ENCODE results near the gene SLC25A21.

The SLC25A21 gene

DNA sequence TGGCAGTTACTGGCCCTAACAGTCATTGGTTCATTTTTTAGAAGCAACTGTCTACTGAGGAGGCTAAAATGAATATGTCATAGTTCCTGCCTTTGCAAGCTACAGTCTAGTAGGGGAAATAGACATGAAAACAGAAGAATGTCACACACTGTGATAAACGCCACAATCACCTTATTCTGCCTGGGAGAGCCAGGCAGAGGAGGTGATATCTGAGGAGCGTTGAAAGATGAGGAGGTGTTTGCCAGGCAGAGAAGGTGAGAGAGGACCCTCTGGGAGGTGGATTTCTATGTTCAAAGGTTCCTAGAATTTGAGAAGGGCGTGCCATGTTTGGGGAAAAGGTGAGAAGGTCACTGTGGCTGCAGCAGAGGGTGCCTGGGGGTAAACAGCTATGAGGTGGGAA lies 325.0 kb downstream of the SLC25A21 start:
- H3K4me1 Mint-ChIP-seq, result peaks cover 9% of the 10 kb centered on the region

DNA sequence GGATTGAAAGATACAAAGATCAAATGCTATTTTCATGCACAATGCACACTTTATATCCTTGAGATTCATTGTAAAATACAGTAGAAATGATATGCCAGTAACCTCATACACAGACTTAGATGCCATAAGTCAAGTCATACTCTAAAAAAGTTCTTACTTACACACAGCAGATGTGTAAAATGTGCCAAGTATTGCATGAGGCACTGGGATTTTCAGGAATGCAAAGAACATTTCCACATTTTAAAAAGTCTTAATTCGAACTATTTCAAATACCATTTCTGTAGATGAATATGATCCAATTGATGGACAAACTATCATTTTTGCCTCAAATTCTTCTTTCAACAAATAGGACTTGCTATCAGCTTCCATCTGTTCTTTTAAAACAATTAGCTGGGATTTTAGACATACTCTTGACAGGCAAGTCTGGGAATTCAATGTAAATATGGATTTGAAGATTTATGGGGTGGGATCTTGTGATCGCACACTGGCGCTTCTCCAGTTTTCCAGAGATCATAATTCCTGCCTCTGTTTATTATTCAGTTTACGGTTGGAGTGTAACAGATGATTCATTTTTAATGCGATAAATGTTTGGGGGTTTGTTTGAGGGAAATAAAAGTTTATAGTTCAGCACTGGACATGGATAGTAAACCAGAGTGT lies 326.9 kb downstream of the SLC25A21 start:
- no peak overlapping the region for H3K4me3 Mint-ChIP-seq
- no peak overlapping the region for H3K27ac Mint-ChIP-seq
- H3K36me3 Mint-ChIP-seq (ENCODE audit: low read depth), result no peaks in the 10 kb centered on the region
- H3K27me3 Mint-ChIP-seq (ENCODE audit: low read depth), result peaks cover 2% of the 10 kb centered on the region
- peaks cover 9% of the 10 kb centered on the region for H3K4me1 Mint-ChIP-seq
- TF ChIP-seq, protein P1, sequence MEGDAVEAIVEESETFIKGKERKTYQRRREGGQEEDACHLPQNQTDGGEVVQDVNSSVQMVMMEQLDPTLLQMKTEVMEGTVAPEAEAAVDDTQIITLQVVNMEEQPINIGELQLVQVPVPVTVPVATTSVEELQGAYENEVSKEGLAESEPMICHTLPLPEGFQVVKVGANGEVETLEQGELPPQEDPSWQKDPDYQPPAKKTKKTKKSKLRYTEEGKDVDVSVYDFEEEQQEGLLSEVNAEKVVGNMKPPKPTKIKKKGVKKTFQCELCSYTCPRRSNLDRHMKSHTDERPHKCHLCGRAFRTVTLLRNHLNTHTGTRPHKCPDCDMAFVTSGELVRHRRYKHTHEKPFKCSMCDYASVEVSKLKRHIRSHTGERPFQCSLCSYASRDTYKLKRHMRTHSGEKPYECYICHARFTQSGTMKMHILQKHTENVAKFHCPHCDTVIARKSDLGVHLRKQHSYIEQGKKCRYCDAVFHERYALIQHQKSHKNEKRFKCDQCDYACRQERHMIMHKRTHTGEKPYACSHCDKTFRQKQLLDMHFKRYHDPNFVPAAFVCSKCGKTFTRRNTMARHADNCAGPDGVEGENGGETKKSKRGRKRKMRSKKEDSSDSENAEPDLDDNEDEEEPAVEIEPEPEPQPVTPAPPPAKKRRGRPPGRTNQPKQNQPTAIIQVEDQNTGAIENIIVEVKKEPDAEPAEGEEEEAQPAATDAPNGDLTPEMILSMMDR (IDR thresholded peaks at IDR 0.05; ENCODE audit: unreplicated experiment in 3 of 3), result no peak
- no peaks in the 10 kb centered on the region for H3K9me3 Mint-ChIP-seq

More for the DNA sequence above, 325.0 kb downstream of the SLC25A21 start:
- Mint-ChIP-seq H3K9me3 (no peaks in the 10 kb centered on the region), H3K4me3 (no peak overlapping the region), H3K27me3 (ENCODE audit: low read depth) (peaks cover 6% of the 10 kb centered on the region), H3K36me3 (ENCODE audit: low read depth) (no peaks in the 10 kb centered on the region), H3K27ac (no peak overlapping the region)
- TF ChIP-seq, protein P1 (IDR thresholded peaks at IDR 0.05; ENCODE audit: unreplicated experiment in 3 of 3), result no peak

DNA sequence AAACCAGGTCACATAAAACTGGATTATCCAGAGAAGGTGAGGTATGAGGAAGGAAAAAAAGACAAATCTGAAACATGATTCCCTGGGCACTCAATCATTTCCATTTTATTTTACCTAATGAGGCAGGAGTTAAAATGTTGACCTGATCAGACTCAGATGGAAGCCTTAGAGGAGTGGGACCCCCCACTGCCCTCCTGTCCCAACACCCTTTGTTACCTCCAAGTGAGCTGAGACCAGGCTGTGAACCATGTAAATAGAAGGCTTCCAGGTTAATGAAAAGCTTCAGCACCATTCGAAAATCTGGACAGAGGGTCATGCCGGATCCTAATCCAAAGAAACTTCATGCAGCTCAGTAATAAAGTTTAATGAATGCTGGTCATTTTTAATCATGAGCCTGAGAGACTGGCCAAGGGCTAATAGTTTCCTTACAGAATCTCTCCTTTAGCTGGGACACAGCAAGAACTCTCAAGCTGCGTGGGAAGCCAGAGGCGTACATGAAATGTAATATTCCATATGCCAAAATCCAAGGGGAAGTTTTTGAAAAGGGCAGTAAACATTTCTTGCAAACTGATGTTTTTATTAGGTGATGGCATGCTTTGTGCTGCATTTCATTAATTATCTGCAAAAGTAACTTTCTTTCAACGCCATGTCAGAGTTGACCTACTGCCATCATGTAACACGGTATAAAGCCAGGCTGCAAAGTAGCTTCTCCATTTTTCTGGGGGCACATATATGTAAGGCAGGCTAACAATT lies 327.8 kb downstream of the SLC25A21 start:
- H3K36me3 Mint-ChIP-seq (ENCODE audit: low read depth), result no peaks in the 10 kb centered on the region
- H3K27me3 Mint-ChIP-seq (ENCODE audit: low read depth), result no peaks in the 10 kb centered on the region
- H3K4me3 Mint-ChIP-seq, result no peak overlapping the region
- H3K27ac Mint-ChIP-seq, result no peak overlapping the region
- H3K4me1 Mint-ChIP-seq, result peaks cover 9% of the 10 kb centered on the region
- TF ChIP-seq, protein P1 (IDR thresholded peaks at IDR 0.05; ENCODE audit: unreplicated experiment in 3 of 3), result no peak
- H3K9me3 Mint-ChIP-seq, result no peaks in the 10 kb centered on the region

DNA sequence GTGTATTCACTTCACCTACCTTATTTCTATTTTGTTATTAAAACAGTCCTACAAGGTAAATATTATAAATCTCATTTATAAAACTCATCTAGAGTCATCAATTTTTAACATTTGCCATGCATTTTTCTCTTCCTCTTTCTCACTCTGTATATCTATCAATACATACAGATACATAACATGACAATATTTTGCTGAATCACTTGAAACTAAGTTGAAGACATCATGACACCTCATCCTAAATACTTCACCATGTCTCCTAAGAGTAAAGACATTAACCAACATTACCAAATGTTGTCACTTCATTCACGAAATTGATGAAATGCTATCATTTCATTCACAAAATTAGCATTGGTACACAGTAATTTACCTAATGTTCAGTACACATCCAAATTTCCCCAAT lies 329.0 kb downstream of the SLC25A21 start:
- Mint-ChIP-seq H3K9me3 (no peaks in the 10 kb centered on the region), H3K4me1 (peaks cover 9% of the 10 kb centered on the region), H3K4me3 (no peak overlapping the region), H3K36me3 (ENCODE audit: low read depth) (no peaks in the 10 kb centered on the region), H3K27ac (no peak overlapping the region), H3K27me3 (ENCODE audit: low read depth) (no peaks in the 10 kb centered on the region)
- TF ChIP-seq, protein P1 (IDR thresholded peaks at IDR 0.05; ENCODE audit: unreplicated experiment in 3 of 3), result no peak

DNA sequence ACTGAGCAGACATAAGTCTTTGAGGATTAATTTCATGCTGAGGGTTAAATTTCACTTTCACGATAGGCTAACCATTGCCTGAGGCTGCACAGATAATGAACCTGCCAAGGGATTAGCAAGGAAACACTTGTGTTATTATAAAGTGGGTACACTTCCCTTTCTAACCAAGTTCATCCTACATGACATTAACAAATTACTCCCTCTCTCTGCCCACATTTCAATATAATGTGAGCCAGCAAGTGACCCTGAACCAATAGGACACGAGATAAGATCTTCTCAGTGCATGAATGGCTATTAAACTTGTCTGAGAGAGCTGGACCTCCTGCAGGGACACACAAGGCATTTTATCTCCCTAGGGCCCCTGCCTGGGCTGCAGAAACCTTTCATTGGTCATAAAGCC lies 337.3 kb downstream of the SLC25A21 start:
- Mint-ChIP-seq H3K36me3 (ENCODE audit: low read depth) (no peaks in the 10 kb centered on the region), H3K4me1 (no peaks in the 10 kb centered on the region), H3K27me3 (ENCODE audit: low read depth) (no peaks in the 10 kb centered on the region), H3K27ac (no peak overlapping the region), H3K4me3 (no peak overlapping the region), H3K9me3 (no peaks in the 10 kb centered on the region)
- TF ChIP-seq, protein P1 (IDR thresholded peaks at IDR 0.05; ENCODE audit: unreplicated experiment in 3 of 3), result no peak

Measured in nephron (organoid).